NCI-H146 treated with DMSO at 0.1 percent for 48 hours (cell line): ENCODE data around the gene EIF2D.
"Not testable (repeated sequence)": the region's sequence is repeated elsewhere in the genome, so short reads cannot be mapped to it uniquely, and the experiment has no call there.

Experiments
- DNase-seq: peaks from one replicate; lab custom pipeline; 2025; ENCODE audit not compliant: unreplicated experiment; lab: John Stamatoyannopoulos, UW

Gene EIF2D

GRCh38 chr1:206612129-206612876 is at the start of gene EIF2D:
EIF2D (minus strand) TSS chr1:206612465; CDS start chr1:206612342, 123 bp downstream.
- DNase-seq = peak; percentile 86

- DNase-seq = no peak
Observed at GRCh38 chr1:206661161-206661820, 49.0 kb upstream of the EIF2D start.

- no peak for DNase-seq
Observed at GRCh38 chr1:206660136-206660535, 47.9 kb upstream of the EIF2D start.

GRCh38 chr1:206658981-206659273 is 46.7 kb upstream of the EIF2D start:
- DNase-seq = no peak

GRCh38 chr1:206658264-206658980 is 46.2 kb upstream of the EIF2D start:
- no peak for DNase-seq

- DNase-seq = no peak
Observed at GRCh38 chr1:206657751-206658150, 45.5 kb upstream of the EIF2D start.

- no peak for DNase-seq
Observed at GRCh38 chr1:206656936-206657335, 44.7 kb upstream of the EIF2D start.

- DNase-seq = no peak
Observed at GRCh38 chr1:206655471-206655882, 43.2 kb upstream of the EIF2D start.

- DNase-seq = no peak
Observed at GRCh38 chr1:206654828-206655227, 42.6 kb upstream of the EIF2D start.

GRCh38 chr1:206653715-206654459 is 41.6 kb upstream of the EIF2D start:
- no peak for DNase-seq

- DNase-seq = no peak
Observed at GRCh38 chr1:206651958-206652890, 40.0 kb upstream of the EIF2D start.

GRCh38 chr1:206651014-206651413 is 38.7 kb upstream of the EIF2D start:
- DNase-seq = no peak

- no peak for DNase-seq
Observed at GRCh38 chr1:206649261-206649921, 37.1 kb upstream of the EIF2D start.

GRCh38 chr1:206647224-206647623 is 35.0 kb upstream of the EIF2D start:
- no peak for DNase-seq

GRCh38 chr1:206646504-206646903 is 34.2 kb upstream of the EIF2D start:
- no peak for DNase-seq

- no peak for DNase-seq
Observed at GRCh38 chr1:206643118-206643698, 30.9 kb upstream of the EIF2D start.

- not testable (repeated sequence) for DNase-seq
Observed at GRCh38 chr1:206642074-206642473, 29.8 kb upstream of the EIF2D start.

GRCh38 chr1:206637605-206638004 is 25.3 kb upstream of the EIF2D start:
- no peak for DNase-seq

GRCh38 chr1:206636671-206637070 is 24.4 kb upstream of the EIF2D start:
- DNase-seq = no peak

GRCh38 chr1:206635978-206636345 is 23.7 kb upstream of the EIF2D start:
- DNase-seq = no peak
